Suprapubic skin (tissue), 4 donors: ENCODE data around the gene PQBP1.

Experiments used
- EP300 ChIP-seq: sonication (generic); formaldehyde crosslinking; IDR thresholded peaks from one replicate; pipeline ENCODE4 v1.6.1; 2017; ENCODE audit warnings: antibody characterized with exemption
- POLR2AphosphoS5 ChIP-seq, 3 donors: sonication (generic); formaldehyde crosslinking; IDR thresholded peaks; one replicate each; pipeline ENCODE4 v1.6.1; 2017; ENCODE audit warnings: antibody characterized with exemption in 3 of 3
- TF ChIP-seq, protein P1 (sequence below), 2 donors: fragments of 200-600 bp in 1 of 2; fragments of 450-650 bp in 1 of 2; sonication (generic) in 1 of 2; IDR thresholded peaks; one replicate each; pipeline ENCODE4 v1.5.1; 2016 to 2019; ENCODE audit warnings: antibody characterized with exemption in 2 of 2, mild to moderate bottlenecking in 1 of 2, moderate library complexity in 1 of 2

DNA sequence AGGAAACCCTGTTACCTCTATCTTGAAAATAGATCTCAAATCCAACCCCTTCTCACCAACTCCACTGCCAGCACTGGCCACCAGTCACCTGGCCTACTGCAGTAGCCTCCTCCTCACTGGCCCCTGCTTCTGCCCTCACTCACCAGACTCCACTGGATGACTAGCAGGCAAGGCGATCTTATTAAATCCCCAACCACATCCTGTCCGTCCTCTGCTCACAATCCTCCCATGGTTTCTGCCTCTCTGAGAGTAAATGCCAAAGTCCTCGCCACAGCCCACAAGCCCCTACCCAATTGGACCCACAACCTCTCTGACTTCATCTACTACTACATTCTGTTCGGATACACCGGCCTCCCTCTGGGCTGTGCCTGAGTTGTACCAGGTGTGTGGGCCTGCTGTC is 26.5 kb downstream of the PQBP1 start:
- TF ChIP-seq POLR2AphosphoS5 (IDR thresholded peaks at IDR 0.05) (no peak), EP300 (no peak)
- TF ChIP-seq, protein P1, sequence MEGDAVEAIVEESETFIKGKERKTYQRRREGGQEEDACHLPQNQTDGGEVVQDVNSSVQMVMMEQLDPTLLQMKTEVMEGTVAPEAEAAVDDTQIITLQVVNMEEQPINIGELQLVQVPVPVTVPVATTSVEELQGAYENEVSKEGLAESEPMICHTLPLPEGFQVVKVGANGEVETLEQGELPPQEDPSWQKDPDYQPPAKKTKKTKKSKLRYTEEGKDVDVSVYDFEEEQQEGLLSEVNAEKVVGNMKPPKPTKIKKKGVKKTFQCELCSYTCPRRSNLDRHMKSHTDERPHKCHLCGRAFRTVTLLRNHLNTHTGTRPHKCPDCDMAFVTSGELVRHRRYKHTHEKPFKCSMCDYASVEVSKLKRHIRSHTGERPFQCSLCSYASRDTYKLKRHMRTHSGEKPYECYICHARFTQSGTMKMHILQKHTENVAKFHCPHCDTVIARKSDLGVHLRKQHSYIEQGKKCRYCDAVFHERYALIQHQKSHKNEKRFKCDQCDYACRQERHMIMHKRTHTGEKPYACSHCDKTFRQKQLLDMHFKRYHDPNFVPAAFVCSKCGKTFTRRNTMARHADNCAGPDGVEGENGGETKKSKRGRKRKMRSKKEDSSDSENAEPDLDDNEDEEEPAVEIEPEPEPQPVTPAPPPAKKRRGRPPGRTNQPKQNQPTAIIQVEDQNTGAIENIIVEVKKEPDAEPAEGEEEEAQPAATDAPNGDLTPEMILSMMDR (IDR thresholded peaks at IDR 0.05) = no peak
